ENCODE results near the gene ABCC11.
A peak's percentile ranks its signal among the peaks of the same experiment; 100 is the strongest.

The ABCC11 gene

GRCh38 chr16:48126801-48127644, 120.3 kb downstream of the ABCC11 start:
- no peak for DNase-seq

- DNase-seq = no peak
Measured at GRCh38 chr16:48125888-48126287, 121.5 kb downstream of the ABCC11 start.

- DNase-seq = no peak
Measured at GRCh38 chr16:48124266-48124665, 123.1 kb downstream of the ABCC11 start.

- no peak for DNase-seq
Measured at GRCh38 chr16:48123104-48123788, 124.1 kb downstream of the ABCC11 start.

GRCh38 chr16:48121276-48121675, 126.1 kb downstream of the ABCC11 start:
- DNase-seq = no peak

GRCh38 chr16:48118841-48119240, 128.5 kb downstream of the ABCC11 start:
- DNase-seq = no peak

GRCh38 chr16:48117217-48118105, 129.9 kb downstream of the ABCC11 start:
- DNase-seq = peak; percentile 47

All from CD4-positive, alpha-beta T cell treated with Interleukin-6 for 4 hours (primary cell).